DMS153 (cell line): Measurements from ENCODE around the gene CDC42EP2.

ENCODE experiments used
- DNase-seq: peaks from one replicate; lab custom pipeline; 2025; lab: John Stamatoyannopoulos, UW

The CDC42EP2 gene

DNA sequence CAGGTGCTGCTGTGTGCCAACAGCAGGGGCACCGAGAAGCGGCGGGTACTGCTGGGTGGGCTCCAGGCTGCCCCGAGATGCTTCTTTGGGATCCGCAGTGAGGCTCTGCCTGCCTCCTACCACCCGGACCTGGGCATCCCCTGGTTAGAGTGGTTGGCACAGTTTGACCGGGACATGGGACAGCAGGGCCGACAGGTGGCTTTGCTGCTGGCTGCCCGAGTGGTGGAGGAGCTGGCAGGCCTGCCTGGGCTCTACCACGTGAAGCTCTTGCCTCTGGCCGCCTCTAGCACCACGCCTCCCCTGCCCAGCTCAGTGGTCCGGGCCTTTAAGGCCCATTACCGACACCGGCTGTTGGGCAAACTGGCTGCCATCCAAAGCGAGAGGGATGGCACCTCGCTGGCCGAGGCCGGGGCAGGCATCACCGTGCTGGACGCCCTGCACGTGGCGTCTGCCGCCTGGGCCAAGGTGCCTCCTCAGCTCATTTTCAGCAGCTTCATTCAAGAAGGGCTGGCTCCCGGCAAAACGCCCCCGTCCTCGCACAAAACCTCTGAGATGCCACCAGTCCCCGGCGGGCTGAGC is 41.8 kb downstream of the CDC42EP2 start:
- no peak for DNase-seq

DNA sequence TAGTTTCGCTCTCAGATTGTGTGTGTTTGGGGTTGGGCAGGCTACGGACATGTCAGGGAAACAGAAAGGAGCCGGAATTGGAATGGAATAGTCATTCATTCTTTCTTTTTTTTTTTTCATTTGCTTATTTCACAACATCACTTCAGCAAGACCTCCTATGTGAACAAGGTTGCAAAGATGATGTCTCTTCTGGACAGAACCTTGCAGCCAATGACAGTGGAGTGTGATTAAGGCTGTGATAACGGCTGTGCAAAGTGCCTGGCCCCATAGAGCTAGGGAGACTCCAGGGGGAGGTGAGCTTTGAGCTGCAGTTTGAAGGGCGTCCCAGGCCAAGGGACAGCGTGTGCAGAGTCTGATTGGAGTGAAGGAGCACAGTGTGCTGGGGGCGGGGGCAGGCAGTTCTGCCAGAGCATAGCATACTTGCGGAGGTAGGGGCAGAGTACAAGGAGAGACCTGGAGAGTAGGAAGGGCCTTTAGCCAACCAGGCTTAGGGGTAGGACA is 43.2 kb downstream of the CDC42EP2 start:
- DNase-seq = no peak

DNA sequence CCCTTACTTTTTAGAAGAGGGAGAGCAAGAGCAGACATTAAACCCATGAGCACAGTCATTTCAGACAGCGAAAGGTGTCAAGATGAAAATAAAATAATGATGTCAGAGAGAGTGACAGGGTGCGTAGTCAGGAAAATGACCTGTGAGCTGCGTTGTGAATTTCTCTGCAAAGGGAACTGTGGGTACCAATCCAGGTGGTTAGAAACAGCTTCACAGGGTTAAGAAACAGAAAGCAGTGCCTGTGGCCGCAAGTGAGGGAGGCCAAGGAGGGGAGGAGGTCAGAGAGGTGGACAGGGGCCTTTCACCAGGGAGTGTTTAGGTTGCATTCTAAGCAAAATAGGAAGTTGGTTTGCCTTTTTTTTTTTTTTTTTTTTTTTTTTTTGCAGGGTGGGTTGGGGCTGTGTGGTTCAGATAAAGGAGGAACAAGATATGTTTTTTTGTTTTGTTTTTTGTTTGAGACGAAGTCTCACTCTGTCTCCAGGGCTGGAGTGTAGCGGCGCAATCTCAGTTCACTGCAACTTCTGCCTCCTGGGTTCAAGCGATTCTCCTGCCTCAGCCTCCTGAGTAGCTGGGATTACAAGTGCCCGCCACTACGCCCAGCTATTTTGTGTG is 47.8 kb downstream of the CDC42EP2 start:
- DNase-seq = no peak

DNA sequence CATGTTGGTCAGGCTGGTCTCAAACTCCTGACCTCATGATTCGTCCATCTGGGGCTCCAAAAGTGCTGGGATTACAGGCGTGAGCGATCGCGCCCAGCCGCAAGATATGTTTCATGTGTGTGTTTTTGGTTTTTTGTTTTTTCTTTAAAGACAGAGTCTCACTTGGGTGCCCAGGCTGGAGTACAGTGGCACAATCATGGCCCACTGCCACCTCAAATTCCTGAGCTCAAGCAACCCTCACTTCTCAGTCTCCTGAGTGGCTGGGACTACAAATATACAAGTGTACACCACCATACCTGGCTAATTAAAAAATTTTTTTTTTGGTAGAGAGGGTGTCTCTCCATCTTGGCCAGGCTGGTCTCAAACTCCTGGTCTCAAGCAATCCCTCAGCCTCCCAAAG is 48.3 kb downstream of the CDC42EP2 start:
- DNase-seq = no peak

DNA sequence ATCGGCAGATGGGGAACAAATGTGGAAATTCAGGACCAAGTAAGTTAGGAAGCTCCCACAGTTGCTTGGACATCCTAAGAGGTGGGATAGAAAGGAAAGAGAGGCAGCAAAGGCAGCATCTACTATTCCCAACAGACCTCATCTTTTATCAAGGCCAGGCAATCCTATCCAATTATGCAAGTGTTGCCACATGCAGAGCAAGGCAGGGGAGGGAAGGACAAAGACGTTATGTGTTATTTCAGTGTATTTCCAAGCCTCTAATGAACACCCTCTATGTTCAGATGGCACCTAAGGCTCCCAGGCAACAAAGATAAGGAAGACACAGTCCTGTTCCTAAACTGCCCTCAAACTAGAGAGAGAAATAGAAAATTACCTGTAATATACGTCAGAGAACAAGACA is 49.1 kb downstream of the CDC42EP2 start:
- DNase-seq = no peak

DNA sequence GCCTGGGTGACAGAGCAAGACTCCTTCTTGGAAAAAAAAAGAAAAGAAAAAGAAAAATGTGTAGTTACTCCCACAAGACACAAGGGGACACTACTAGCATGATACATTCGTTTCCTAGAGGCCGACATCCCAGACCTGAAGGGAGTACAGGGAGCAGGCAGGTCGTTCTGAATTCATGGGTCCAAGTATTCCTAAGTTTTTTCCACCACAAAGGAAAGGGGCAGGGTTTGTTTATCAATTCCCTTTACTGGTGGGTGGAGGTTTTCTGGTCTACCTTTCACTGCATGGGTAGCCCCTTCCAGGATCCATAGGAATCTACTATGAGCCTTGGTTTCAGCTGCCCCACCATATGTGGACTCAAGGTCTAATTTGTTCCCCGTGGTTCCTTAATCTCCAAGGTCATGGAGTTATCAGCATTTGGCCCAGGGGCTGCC is 51.7 kb downstream of the CDC42EP2 start:
- DNase-seq = peak; percentile 80

DNA sequence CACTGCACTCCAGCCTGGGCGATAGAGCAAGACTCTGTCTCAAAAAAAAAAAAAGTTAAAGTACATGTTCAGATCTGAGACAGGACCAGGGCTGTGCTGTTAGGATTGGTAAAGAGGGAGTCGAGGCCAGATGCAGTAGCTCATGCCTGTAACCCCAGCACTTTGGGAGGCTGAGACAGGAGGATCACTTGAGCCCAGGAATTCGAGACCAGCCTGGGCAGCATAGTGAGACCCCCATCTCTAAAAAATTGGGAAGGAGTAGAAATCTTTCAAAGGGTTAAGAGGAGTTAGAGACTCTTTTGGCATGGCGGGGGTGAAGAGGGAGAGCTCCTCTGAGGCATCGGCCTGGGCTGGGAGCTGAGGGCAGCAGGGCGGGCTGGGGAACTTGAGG is 56.0 kb downstream of the CDC42EP2 start:
- DNase-seq = no peak
